ENCODE measurements around the gene ARHGAP15. TPM values are rescaled to one million over a fixed set of nuclear protein-coding genes. Genes with fewer than 3 reads are reported as not detected.
A peak's percentile ranks its signal among the peaks of the same experiment; 100 is the strongest.

Gene ARHGAP15
- total RNA-seq, 1 experiment from 2014 or later: not detected

- intact Hi-C loops (cut with micrococcal nuclease; ENCODE audit: unreplicated experiment): no loop called here
- DNase-seq: no peak
- Histone ChIP-seq H3K4me2 (no peak overlapping the region), H4K20me1 (ENCODE audit: insufficient read depth) (no peaks in the 10 kb centered on the region), H3K27me3 (ENCODE audit: insufficient read depth, low read depth) (no peaks in the 10 kb centered on the region), H3K4me1 (replicated peaks; ENCODE audit: insufficient read depth) (peaks cover 13% of the 10 kb centered on the region), H2AFZ (no peak overlapping the region), H3K9me2 (ENCODE audit: insufficient read depth) (no peaks in the 10 kb centered on the region), H3K36me3 (ENCODE audit: low read depth) (no peaks in the 10 kb centered on the region), H3K27ac (no peak overlapping the region), H3F3A (ENCODE audit: insufficient read depth, low read depth) (0 out of 2 replicates have a peak, but pooled peaks cover 4% of the 10 kb centered on the region), H3K4me3 (no peak overlapping the region), H3K79me2 (ENCODE audit: low read depth) (no peaks in the 10 kb centered on the region), H3K9me3 (ENCODE audit: insufficient read depth, low read depth) (peaks cover 6% of the 10 kb centered on the region; the same call in 1 of the 2 replicates)
- POLR2A ChIA-PET (ENCODE audit: unreplicated experiment): no interaction called here
- CTCF ChIA-PET: no interaction called here
- no peak for TF ChIP-seq EZH2 (IDR thresholded peaks at IDR 0.05; ENCODE audit: low read depth)
- no peak for TF ChIP-seq CTCF (conservative IDR thresholded peaks at IDR 0.05)
- BruUV-seq (replicated peaks): no TSS peak
Measured at GRCh38 chr2:143702931-143703330, 573.7 kb downstream of the ARHGAP15 start.

GRCh38 chr2:143704451-143705106 is 575.4 kb downstream of the ARHGAP15 start:
- no peak for DNase-seq
- intact Hi-C loops (cut with micrococcal nuclease; ENCODE audit: unreplicated experiment): no loop called here
- no peak overlapping the region for H2AFZ ChIP-seq
- peak overlapping the region; percentile 40; the same call in 1 of the 2 replicates for H3K27ac ChIP-seq
- peaks cover 13% of the 10 kb centered on the region for H3K4me1 ChIP-seq (replicated peaks; ENCODE audit: insufficient read depth)
- no peaks in the 10 kb centered on the region for H3K27me3 ChIP-seq (ENCODE audit: insufficient read depth, low read depth)
- H3K79me2 ChIP-seq (ENCODE audit: low read depth): no peaks in the 10 kb centered on the region
- H3F3A ChIP-seq (ENCODE audit: insufficient read depth, low read depth): 0 out of 2 replicates have a peak, but pooled peaks cover 4% of the 10 kb centered on the region
- H3K9me3 ChIP-seq (ENCODE audit: insufficient read depth, low read depth): peaks cover 6% of the 10 kb centered on the region; the same call in 1 of the 2 replicates
- no peaks in the 10 kb centered on the region for H4K20me1 ChIP-seq (ENCODE audit: insufficient read depth)
- no peaks in the 10 kb centered on the region for H3K9me2 ChIP-seq (ENCODE audit: insufficient read depth)
- no peak overlapping the region for H3K4me3 ChIP-seq
- BruUV-seq (replicated peaks): no TSS peak
- TF ChIP-seq CTCF (conservative IDR thresholded peaks at IDR 0.05): no peak
- TF ChIP-seq EZH2 (IDR thresholded peaks at IDR 0.05; ENCODE audit: low read depth): no peak
- no peaks in the 10 kb centered on the region for H3K36me3 ChIP-seq (ENCODE audit: low read depth)
- H3K4me2 ChIP-seq: peak overlapping the region; percentile 41; the same call in 1 of the 2 replicates
- ChIA-PET CTCF (no interaction called here), POLR2A (ENCODE audit: unreplicated experiment) (interaction anchor here (0.7 kb wide), 1 partner anchor 27 kb away, joined by 4 read pairs; no protein-coding TSS in a partner anchor)

- BruUV-seq (replicated peaks): no TSS peak
- TF ChIP-seq EZH2 (IDR thresholded peaks at IDR 0.05; ENCODE audit: low read depth) (no peak), CTCF (conservative IDR thresholded peaks at IDR 0.05) (no peak)
- H3K27me3 ChIP-seq (ENCODE audit: insufficient read depth, low read depth): no peaks in the 10 kb centered on the region
- H3K79me2 ChIP-seq (ENCODE audit: low read depth): no peaks in the 10 kb centered on the region
- H3K4me2 ChIP-seq: peak overlapping the region; percentile 41
- DNase-seq: peak in 1 of 2 experiments; percentile 54
- H2AFZ ChIP-seq: no peak overlapping the region
- H3K9me2 ChIP-seq (ENCODE audit: insufficient read depth): no peaks in the 10 kb centered on the region
- H3K9me3 ChIP-seq (ENCODE audit: insufficient read depth, low read depth): peaks cover 6% of the 10 kb centered on the region; the same call in 1 of the 2 replicates
- H3K27ac ChIP-seq: peak overlapping the region; percentile 40; the same call in 1 of the 2 replicates
- H3K4me1 ChIP-seq (replicated peaks; ENCODE audit: insufficient read depth): peaks cover 13% of the 10 kb centered on the region
- intact Hi-C loops (cut with micrococcal nuclease; ENCODE audit: unreplicated experiment): no loop called here
- 0 out of 2 replicates have a peak, but pooled peaks cover 4% of the 10 kb centered on the region for H3F3A ChIP-seq (ENCODE audit: insufficient read depth, low read depth)
- CTCF ChIA-PET: no interaction called here
- POLR2A ChIA-PET (ENCODE audit: unreplicated experiment): interaction anchor here (0.6 kb wide), 1 partner anchor 40 kb away, joined by 4 read pairs; no protein-coding TSS in a partner anchor
- no peaks in the 10 kb centered on the region for H4K20me1 ChIP-seq (ENCODE audit: insufficient read depth)
- no peak overlapping the region for H3K4me3 ChIP-seq
- H3K36me3 ChIP-seq (ENCODE audit: low read depth): no peaks in the 10 kb centered on the region
Measured at GRCh38 chr2:143705108-143705707, 576.0 kb downstream of the ARHGAP15 start.
